ENCODE results near the gene IFNGR2.
"Not testable (repeated sequence)": the region's sequence is repeated elsewhere in the genome, so short reads cannot be mapped to it uniquely, and the experiment has no call there.

The IFNGR2 gene

GRCh38 chr21:33403786-33404585 lies 773 bp downstream of the IFNGR2 start:
- DNase-seq, result no peak

GRCh38 chr21:33406493-33406892 lies 3.3 kb downstream of the IFNGR2 start:
- DNase-seq, result no peak

DNA sequence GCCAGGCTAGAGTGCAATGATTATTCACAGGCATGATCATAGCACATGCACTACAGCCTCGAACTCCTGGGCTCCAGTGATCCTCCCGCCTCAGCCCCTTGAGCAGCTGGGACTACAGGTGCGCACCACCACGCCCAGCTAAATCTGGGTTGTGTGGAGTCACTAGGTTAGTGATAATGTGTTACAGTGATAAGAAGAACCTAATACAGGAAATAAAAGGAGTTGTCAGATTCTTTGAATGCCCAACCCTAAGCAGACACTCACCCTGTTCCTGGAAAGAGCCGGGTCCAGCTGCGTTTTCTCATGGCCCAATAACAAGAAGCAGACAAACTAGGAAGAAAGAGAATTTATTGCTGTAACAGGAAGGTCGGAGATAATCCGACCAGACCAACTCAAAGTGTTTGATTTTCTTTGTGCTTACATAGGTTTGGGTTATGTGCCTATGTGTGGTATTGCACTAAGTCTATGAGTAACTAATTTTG lies 8.8 kb downstream of the IFNGR2 start:
- no peak for DNase-seq

- DNase-seq, result not testable (repeated sequence)
Measured at GRCh38 chr21:33412439-33412831, 9.2 kb downstream of the IFNGR2 start.

DNA sequence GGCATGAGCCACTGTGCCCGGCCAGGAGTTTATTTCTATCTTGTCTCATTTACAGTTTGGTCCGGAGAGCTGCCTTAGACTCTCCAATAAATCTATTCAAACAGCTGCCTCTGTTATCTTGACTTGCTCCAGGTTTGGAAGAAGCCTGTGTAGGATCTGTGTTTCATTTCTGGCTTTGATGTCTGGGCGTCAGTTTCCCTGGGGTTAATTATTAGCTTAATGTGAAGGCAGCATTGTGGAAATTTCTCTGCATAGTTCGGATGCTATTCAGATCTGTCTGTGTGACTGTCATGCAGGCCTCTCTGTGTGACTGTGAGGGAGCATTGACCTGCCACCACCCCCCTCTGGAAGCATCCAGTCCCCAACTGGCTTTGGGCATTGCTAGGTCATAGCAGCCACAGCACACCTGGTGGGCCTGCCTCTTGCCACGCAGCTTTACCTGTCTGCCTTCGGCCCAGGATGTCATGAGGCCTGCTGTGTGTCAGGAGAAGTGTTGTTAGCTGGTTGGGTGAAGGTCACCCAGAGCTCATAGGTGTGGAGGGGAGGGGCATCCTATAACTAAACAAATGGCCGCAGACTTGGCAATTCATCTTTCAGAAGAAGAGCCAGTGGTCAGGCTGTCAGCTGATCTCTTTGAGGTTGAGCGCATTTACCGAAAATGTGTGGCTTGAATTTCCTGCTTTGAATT lies 9.8 kb downstream of the IFNGR2 start:
- DNase-seq, result no peak

GRCh38 chr21:33414068-33414467 lies 10.9 kb downstream of the IFNGR2 start:
- no peak for DNase-seq

DNA sequence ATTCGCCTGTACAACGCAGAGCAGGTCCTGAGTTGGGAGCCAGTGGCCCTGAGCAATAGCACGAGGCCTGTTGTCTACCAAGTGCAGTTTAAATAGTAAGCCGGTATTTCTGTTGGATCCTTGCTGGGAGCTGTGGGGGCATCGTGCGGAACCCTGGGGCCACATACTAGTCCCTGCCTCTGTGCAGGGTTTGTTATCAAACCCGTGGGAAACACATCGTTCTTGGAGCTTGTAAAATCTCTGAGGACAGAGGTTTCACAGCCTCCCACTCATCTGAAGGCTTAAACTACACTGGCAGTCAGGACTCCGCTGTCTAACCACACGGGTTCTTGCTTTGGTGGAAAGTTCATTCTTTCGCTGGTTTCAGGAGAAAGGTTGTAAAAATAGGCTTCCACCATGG lies 11.7 kb downstream of the IFNGR2 start:
- DNase-seq, result no peak

- DNase-seq, result no peak
Measured at GRCh38 chr21:33418691-33419090, 15.5 kb downstream of the IFNGR2 start.

- no peak for DNase-seq
Measured at GRCh38 chr21:33419538-33420123, 16.4 kb downstream of the IFNGR2 start.

DNA sequence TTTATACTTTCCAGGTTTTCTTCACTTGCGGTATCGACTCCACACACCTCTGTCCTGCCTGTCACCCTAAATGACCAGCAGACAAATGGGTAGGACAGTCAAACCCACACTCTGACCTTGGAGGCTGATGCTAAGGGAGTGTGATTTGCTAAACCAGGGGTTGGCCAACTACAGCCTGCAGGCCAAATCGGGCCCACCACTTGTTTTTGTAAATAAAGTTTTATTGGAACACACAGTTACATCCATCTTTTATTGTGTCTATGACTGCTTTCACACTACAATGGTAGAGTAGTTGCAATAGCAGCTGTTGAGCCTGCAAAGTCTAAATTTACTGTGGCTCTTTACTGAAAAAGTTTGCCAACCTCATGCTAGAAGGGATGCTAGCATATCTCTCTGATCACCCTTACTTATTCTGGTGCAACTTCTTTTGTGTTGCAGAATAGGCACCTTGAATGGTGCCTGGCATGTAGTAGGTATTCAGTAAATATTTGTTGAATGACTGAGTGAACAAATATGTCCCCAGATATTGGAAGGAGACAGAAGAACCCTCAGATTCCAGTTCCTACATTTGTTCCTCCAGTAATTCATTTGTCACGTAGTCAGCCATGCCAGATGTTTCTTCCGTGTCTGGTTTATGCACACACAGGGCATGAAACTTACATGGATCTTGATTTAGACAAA lies 18.6 kb downstream of the IFNGR2 start:
- no peak for DNase-seq

GRCh38 chr21:33424214-33424613 lies 21.0 kb downstream of the IFNGR2 start:
- DNase-seq, result no peak

DNA sequence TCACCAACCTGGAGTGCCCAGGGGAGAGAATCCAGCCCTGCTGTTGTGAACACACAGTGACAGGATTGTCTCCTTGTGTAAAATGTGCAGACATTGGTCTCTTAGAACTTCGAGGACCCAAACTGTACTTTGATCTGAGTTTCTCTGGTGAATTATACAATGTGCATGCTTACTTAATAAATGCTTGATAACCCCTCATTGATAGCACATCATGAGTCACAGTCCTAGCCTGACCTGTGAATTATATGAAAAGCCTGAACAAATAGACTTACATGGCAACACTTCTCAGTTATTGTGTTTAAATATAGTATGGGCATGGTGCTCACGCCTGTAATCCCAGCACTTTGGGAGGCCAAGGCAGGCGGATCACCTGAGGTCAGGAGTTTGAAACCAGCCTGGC lies 22.6 kb downstream of the IFNGR2 start:
- no peak for DNase-seq

GRCh38 chr21:33427051-33427450 lies 23.8 kb downstream of the IFNGR2 start:
- DNase-seq, result no peak

DNA sequence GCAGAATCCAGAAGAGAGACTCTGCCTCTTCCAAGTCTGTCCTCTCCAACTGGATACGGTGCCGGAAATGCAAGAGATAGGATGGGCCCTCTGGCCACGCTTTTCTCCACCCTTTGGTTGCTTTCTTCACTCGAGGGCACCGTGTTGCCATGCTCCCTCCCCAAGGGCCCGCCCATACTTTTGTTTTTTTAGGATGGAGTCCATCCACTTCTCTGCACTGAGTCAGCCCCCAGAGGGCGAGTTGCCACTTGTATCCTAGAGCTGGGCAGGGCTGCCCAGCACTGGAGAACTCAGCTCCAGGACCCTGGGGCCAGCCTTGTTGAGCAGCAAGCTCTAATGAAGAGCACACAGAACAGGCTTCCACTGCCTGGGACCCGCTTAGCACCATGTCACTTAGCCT lies 25.5 kb downstream of the IFNGR2 start:
- DNase-seq, result no peak

- DNase-seq, result no peak
Measured at GRCh38 chr21:33430858-33431257, 27.6 kb downstream of the IFNGR2 start.

- DNase-seq, result no peak
Measured at GRCh38 chr21:33432496-33432895, 29.3 kb downstream of the IFNGR2 start.

- DNase-seq, result no peak
Measured at GRCh38 chr21:33433001-33433400, 29.8 kb downstream of the IFNGR2 start.

DNA sequence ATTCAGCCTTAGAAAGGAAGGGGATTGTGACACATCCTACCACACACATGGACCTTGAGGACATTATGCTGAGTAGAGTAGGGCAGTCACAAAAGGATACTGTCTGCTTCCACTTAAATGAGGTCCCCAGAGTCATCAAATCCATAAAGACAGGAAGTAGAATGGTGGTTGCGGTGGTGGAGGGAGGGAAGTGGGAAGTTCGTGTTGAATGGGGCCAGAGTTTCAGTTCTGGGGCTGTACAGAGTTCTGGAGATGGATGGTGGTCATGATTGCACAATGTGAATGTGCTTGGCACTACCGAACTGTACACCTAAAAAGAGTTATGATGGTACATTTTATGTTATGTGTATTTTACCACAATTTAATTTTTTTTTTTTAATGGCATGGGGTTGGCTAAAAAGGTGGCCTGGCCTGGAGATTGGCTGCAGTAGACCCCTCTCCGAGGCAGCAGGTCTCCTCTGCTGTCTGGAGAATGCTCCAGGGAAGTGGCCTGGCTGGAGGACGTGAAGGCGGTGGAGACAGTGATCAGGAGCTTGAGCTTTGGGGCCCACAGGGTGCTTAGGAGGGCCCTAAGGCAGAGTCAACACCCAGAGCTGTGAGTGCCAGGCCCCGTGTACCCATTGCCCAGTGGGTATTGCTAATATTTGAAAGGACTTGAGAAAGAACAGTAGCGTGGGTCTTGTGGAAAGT lies 30.4 kb downstream of the IFNGR2 start:
- DNase-seq, result no peak

GRCh38 chr21:33434770-33435360 lies 31.7 kb downstream of the IFNGR2 start:
- DNase-seq, result no peak

- DNase-seq, result no peak
Measured at GRCh38 chr21:33437140-33437539, 33.9 kb downstream of the IFNGR2 start.

- peak; percentile 38 for DNase-seq
Measured at GRCh38 chr21:33441489-33442477, 38.6 kb downstream of the IFNGR2 start.

Measured in COR-L47 (cell line).